Measurements from ENCODE around the gene PLCL2.

DNA sequence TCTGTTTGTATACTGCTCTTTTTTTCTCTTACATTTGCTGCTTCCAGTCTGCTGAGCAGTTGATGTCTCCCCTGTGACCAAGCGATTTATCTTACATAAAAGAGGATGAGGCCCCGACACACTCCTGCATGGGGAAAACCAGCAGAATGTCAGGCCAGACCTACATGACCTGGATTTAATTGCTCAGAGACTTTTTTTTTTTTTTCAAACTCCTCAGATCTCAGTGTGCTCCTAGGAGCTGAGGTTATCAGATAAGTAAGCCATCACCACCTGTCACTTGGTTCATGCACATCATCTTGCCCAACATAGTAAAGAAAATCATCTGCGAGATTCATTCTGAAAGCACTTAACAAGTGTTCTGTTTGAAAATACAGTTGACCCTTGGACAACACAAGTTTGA lies 163.1 kb downstream of the PLCL2 start:
- TF ChIP-seq POLR2A (IDR thresholded peaks at IDR 0.05; ENCODE audit: low read depth, low read length) (no peak), POLR2AphosphoS5 (IDR thresholded peaks at IDR 0.05; ENCODE audit: low read depth, low read length) (no peak)
